ENCODE measurements around the gene KCNS3.

DNA sequence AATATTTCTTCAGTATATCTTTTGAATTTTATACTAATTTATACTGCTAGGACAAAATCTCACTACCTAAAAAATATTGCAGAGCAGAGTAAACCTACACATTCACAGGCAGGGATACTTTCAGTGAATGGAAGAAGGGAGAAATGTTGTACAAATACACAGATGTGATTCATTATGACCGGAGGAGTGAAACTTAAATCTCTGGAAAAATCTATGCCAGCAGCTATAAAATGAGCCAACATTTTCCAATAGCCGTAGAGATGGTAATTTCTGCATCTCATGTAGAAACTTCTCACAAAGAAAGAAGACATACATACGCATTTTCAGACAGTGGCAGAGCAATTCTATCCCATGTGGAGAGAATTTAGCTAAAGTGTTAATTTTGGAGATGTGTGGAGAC, 54.8 kb downstream of the KCNS3 start:
- TF ChIP-seq, protein P1, sequence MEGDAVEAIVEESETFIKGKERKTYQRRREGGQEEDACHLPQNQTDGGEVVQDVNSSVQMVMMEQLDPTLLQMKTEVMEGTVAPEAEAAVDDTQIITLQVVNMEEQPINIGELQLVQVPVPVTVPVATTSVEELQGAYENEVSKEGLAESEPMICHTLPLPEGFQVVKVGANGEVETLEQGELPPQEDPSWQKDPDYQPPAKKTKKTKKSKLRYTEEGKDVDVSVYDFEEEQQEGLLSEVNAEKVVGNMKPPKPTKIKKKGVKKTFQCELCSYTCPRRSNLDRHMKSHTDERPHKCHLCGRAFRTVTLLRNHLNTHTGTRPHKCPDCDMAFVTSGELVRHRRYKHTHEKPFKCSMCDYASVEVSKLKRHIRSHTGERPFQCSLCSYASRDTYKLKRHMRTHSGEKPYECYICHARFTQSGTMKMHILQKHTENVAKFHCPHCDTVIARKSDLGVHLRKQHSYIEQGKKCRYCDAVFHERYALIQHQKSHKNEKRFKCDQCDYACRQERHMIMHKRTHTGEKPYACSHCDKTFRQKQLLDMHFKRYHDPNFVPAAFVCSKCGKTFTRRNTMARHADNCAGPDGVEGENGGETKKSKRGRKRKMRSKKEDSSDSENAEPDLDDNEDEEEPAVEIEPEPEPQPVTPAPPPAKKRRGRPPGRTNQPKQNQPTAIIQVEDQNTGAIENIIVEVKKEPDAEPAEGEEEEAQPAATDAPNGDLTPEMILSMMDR (IDR thresholded peaks at IDR 0.05; ENCODE audit: insufficient read depth, low read length) = no peak
- TF ChIP-seq, protein P2, sequence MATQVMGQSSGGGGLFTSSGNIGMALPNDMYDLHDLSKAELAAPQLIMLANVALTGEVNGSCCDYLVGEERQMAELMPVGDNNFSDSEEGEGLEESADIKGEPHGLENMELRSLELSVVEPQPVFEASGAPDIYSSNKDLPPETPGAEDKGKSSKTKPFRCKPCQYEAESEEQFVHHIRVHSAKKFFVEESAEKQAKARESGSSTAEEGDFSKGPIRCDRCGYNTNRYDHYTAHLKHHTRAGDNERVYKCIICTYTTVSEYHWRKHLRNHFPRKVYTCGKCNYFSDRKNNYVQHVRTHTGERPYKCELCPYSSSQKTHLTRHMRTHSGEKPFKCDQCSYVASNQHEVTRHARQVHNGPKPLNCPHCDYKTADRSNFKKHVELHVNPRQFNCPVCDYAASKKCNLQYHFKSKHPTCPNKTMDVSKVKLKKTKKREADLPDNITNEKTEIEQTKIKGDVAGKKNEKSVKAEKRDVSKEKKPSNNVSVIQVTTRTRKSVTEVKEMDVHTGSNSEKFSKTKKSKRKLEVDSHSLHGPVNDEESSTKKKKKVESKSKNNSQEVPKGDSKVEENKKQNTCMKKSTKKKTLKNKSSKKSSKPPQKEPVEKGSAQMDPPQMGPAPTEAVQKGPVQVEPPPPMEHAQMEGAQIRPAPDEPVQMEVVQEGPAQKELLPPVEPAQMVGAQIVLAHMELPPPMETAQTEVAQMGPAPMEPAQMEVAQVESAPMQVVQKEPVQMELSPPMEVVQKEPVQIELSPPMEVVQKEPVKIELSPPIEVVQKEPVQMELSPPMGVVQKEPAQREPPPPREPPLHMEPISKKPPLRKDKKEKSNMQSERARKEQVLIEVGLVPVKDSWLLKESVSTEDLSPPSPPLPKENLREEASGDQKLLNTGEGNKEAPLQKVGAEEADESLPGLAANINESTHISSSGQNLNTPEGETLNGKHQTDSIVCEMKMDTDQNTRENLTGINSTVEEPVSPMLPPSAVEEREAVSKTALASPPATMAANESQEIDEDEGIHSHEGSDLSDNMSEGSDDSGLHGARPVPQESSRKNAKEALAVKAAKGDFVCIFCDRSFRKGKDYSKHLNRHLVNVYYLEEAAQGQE (IDR thresholded peaks at IDR 0.05; ENCODE audit: insufficient replicate concordance, low read depth) = no peak
- no peak for TF ChIP-seq SPI1 (IDR thresholded peaks at IDR 0.05; ENCODE audit: borderline replicate concordance, low read depth)
- no peak for TF ChIP-seq POLR2AphosphoS5 (IDR thresholded peaks at IDR 0.05; ENCODE audit: low read depth)
- no peak for TF ChIP-seq GABPA (IDR thresholded peaks at IDR 0.05; ENCODE audit: low read depth)

All from HL-60 (cell line).